Esophagus muscularis mucosa (tissue), 4 donors: ENCODE results near the gene C1orf159.

Experiments
- CTCF ChIP-seq, 3 experiments: fragments of 200-600 bp in 2 of 3; fragments of 450-650 bp in 1 of 3; sonication (generic) in 2 of 3; IDR thresholded peaks; one replicate each; pipeline ENCODE4 v1.5.1; 2017 to 2019; ENCODE audit warnings: antibody characterized with exemption in 3 of 3, mild to moderate bottlenecking in 2 of 3, moderate library complexity in 1 of 3
- EP300 ChIP-seq: sonication (generic); formaldehyde crosslinking; IDR thresholded peaks from one replicate; pipeline ENCODE4 v1.6.1; 2017; ENCODE audit warnings: antibody characterized with exemption
- POLR2A ChIP-seq: fragments of 450-650 bp; IDR thresholded peaks from one replicate; pipeline ENCODE4 v1.6.1; 2017; ENCODE audit warnings: antibody characterized with exemption, moderate library complexity, mild to moderate bottlenecking, low read depth
- POLR2AphosphoS5 ChIP-seq, 2 donors: sonication (generic); formaldehyde crosslinking; IDR thresholded peaks; one replicate each; pipeline ENCODE4 v1.6.1; 2017; ENCODE audit warnings: antibody characterized with exemption in 2 of 2

DNA sequence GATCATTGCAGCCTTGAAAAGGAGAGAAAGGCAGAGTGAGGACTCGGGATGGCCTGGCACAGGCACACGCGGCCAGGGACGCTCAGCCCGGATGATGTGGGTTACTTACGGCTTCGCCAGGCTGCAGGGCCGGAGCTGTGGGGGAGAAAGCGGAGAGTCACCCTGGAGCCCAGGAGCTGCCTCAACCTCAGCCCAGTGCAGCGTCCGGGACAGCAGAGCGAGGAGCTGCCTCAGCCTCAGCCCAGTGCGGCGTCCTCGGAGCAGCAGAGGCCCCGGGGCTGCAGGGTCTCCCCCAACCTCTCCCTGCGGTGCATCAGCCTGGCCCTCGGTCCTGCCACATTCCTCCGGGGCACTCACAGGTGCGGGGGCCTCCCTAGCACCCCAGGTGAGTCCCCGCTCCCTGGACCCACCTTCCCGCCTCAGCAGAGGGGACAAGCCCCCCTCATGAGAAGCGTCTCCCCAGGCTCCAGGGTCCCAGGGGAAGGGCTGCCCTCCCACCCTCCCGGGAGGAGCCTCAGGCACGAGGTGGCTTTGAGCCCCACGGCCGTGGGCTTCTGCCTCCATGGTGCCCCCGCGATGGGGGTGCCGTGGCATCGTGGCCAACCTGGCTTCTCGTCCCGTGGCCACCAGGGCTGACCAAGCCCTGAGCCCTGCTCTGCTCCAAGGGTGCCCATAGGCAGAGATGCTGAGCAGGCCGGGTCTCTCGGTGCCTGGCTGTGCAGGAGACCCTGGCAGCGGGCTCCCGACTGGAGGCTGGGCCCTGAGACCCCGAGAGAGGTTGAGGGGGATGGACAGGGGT is 31.3 kb downstream of the C1orf159 start:
- TF ChIP-seq CTCF (IDR thresholded peaks at IDR 0.05) (no peak), EP300 (no peak), POLR2A (no peak), POLR2AphosphoS5 (IDR thresholded peaks at IDR 0.05) (no peak)
